ENCODE data around the gene KCNK1. TPM values are rescaled to one million over a fixed set of nuclear protein-coding genes. Genes with fewer than 3 reads are reported as not detected.

KCNK1 gene
- total and polyA plus RNA-seq, 2 of the 8 experiments (the other 6 are each of a cell fraction or from before 2014, with no cell fraction given): 11.9 to 16.5 TPM

DNA sequence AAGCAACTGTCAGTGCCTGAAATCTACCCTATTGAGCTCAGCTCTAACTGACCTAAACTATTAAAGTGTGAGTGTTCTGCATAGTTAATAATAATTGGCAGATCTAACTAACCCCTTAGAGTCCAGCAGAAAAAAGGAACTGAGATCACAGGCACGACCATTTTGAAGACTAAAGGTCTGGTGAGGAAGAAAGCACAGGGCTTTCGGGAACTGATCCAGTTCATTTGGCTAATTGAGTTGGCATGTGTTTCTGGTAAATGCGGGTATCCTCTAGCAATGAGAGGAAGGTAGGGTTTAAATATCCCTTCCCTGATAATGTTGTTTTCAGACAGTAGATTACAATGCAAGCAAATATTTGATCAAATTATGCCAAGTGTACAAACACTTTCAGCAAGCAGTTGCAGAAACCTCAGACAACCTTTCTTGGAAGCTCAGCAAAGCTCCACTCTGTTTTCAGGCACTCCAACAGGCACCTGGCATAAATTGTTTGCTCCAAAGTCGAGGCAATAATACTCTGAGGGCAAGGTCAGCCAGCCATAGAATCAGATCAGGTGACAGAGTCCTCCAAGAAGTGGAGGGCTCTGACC lies 100.8 kb downstream of the KCNK1 start (continued):
- TF ChIP-seq FOSL1 (IDR thresholded peaks at IDR 0.05; ENCODE audit: insufficient read depth, low read depth, low read length) (no peak), SIX5 (IDR thresholded peaks at IDR 0.05; ENCODE audit: low read depth, low read length) (no peak), CHD2 (IDR thresholded peaks at IDR 0.05; ENCODE audit: low read length) (no peak)

All from H1 (cell line).